PC-9 (cell line): ENCODE measurements around the gene ZNF485. TPM values are rescaled to one million over a fixed set of nuclear protein-coding genes. Genes with fewer than 3 reads are reported as not detected.

ENCODE experiments used
- BruUV-seq: library from RNA; stranded (reverse); fragments of 400-500 nt; replicated peaks from 2 replicates; lab custom pipeline; 2021; lab: Mats Ljungman, UMichigan
- CTCF ChIA-PET: fragments of 300-600 bp; sonication (Branson Sonifier 250); formaldehyde crosslinking; loops from one replicate; lab custom pipeline; 2022; ENCODE audit warnings: antibody characterized with exemption; lab: Charles Lee
- POLR2A ChIA-PET: fragments of 300-600 bp; sonication (Branson Sonifier 250); formaldehyde crosslinking; loops from one replicate; lab custom pipeline; 2022; ENCODE audit warnings: antibody characterized with exemption; ENCODE audit not compliant: unreplicated experiment; lab: Charles Lee
- DNase-seq, 2 experiments: peaks; one replicate each; pipeline versions ENCODE4 v3.0.0 to v3.0.0-alpha.2; 2015 to 2022; ENCODE audit warnings: mixed read lengths in 1 of 2
- H2AFZ ChIP-seq: fragments of 200-600 bp; sonication (generic); 2 replicates; pipeline ENCODE4 v1.8.1; 2017; ENCODE audit warnings: antibody characterized with exemption
- H3F3A ChIP-seq: fragments of 200-600 bp; sonication (generic); 2 replicates; pipeline ENCODE4 v1.8.1; 2017; ENCODE audit warnings: antibody characterized with exemption, mild to moderate bottlenecking, low read depth; ENCODE audit not compliant: insufficient read depth
- H3K27ac ChIP-seq: fragments of 200-600 bp; sonication (generic); 2 replicates; pipeline ENCODE4 v1.6.1; 2016; ENCODE audit warnings: mixed run types
- H3K27me3 ChIP-seq: fragments of 200-600 bp; sonication (generic); 2 replicates; pipeline ENCODE4 v1.6.1; 2016; ENCODE audit warnings: low read depth, mixed run types; ENCODE audit not compliant: insufficient read depth
- H3K36me3 ChIP-seq: fragments of 200-600 bp; sonication (generic); 2 replicates; pipeline ENCODE4 v1.6.1; 2016; ENCODE audit warnings: low read depth, mixed run types
- H3K4me1 ChIP-seq: fragments of 200-600 bp; sonication (generic); replicated peaks from 2 replicates; pipeline ENCODE4 v1.6.1; 2016; ENCODE audit warnings: mixed run types; ENCODE audit not compliant: insufficient read depth
- H3K4me2 ChIP-seq: fragments of 200-600 bp; sonication (generic); 2 replicates; pipeline ENCODE4 v1.6.1; 2017; ENCODE audit warnings: mixed run types
- H3K4me3 ChIP-seq: fragments of 200-600 bp; sonication (generic); 2 replicates; pipeline ENCODE4 v1.6.1; 2016; ENCODE audit warnings: mixed run types
- H3K79me2 ChIP-seq: fragments of 200-600 bp; sonication (generic); 2 replicates; pipeline ENCODE4 v1.6.1; 2017; ENCODE audit warnings: low read depth, mixed run types
- H3K9me2 ChIP-seq: fragments of 200-600 bp; sonication (generic); 2 replicates; pipeline ENCODE4 v1.8.1; 2017; ENCODE audit warnings: mild to moderate bottlenecking; ENCODE audit not compliant: insufficient read depth
- H3K9me3 ChIP-seq: fragments of 200-600 bp; sonication (generic); 2 replicates; pipeline ENCODE4 v1.8.1; 2016; ENCODE audit warnings: low read depth; ENCODE audit not compliant: insufficient read depth
- H4K20me1 ChIP-seq: fragments of 200-600 bp; sonication (generic); 2 replicates; pipeline ENCODE4 v1.8.1; 2017; ENCODE audit not compliant: insufficient read depth
- CTCF ChIP-seq: fragments of 200-600 bp; sonication (generic); conservative IDR thresholded peaks from 2 replicates; pipeline ENCODE4 v1.6.1; 2017; ENCODE audit warnings: mixed run types, antibody characterized with exemption, mild to moderate bottlenecking, moderate library complexity
- EZH2 ChIP-seq: fragments of 200-600 bp; sonication (generic); IDR thresholded peaks from 2 replicates; pipeline ENCODE4 v1.8.0; 2017; ENCODE audit warnings: antibody characterized with exemption, low read depth
- intact Hi-C: fragments of 100-400 bp; cut with micrococcal nuclease; formaldehyde crosslinking; loops from one replicate; pipeline ENCODE4 v1.10.0; 2022; ENCODE audit not compliant: unreplicated experiment
- total RNA-seq: library from RNA; stranded (reverse); gene quantifications from 2 replicates; pipeline ENCODE4 v1.2.3, GENCODE V29; 2021

The ZNF485 gene
- total RNA-seq, 1 experiment from 2014 or later = 2.1 TPM

DNA sequence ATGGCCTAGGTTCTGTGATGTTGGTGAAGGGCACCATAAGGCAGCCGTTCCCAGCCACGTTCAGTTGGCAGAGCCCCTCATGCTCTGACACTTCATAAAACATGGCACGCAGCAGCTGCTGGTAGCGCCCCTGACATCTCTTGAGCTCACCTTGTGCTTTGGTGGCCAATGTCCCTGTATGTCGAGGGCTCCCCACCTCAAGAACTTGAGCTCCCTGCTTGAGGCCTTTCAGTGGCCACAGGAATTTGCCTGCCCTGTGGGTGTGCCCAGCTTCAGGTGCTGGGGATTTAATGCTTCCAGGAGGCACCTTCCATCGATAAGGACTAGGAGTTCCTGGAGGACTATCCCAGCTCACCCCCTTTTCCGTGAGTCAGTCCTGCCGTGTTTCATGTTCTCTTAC, 52.0 kb downstream of the ZNF485 start:
- Histone ChIP-seq H3K27ac (no peak overlapping the region), H2AFZ (no peak overlapping the region), H3K4me1 (no peaks in the 10 kb centered on the region), H4K20me1 (no peaks in the 10 kb centered on the region), H3K27me3 (peaks cover 51% of the 10 kb centered on the region; the same call in 1 of the 2 replicates), H3K4me3 (no peak overlapping the region), H3F3A (no peaks in the 10 kb centered on the region), H3K4me2 (no peak overlapping the region), H3K9me3 (no peaks in the 10 kb centered on the region), H3K9me2 (0 out of 2 replicates have a peak, but pooled peaks cover 10% of the 10 kb centered on the region), H3K36me3 (no peaks in the 10 kb centered on the region), H3K79me2 (no peaks in the 10 kb centered on the region)
- no TSS peak for BruUV-seq
- POLR2A ChIA-PET = no interaction called here
- intact Hi-C loops = no loop called here
- DNase-seq = no peak
- TF ChIP-seq CTCF (no peak), EZH2 (no peak)
- CTCF ChIA-PET = no interaction called here

- Histone ChIP-seq H3K79me2 (no peaks in the 10 kb centered on the region), H3K27me3 (peaks cover 77% of the 10 kb centered on the region), H2AFZ (no peak overlapping the region), H3F3A (no peaks in the 10 kb centered on the region), H3K4me2 (no peak overlapping the region), H3K9me2 (0 out of 2 replicates have a peak, but pooled peaks cover 10% of the 10 kb centered on the region), H3K36me3 (no peaks in the 10 kb centered on the region), H3K27ac (no peak overlapping the region), H4K20me1 (no peaks in the 10 kb centered on the region), H3K9me3 (no peaks in the 10 kb centered on the region), H3K4me1 (no peaks in the 10 kb centered on the region), H3K4me3 (no peak overlapping the region)
- no peak for DNase-seq
- TF ChIP-seq EZH2 (no peak), CTCF (no peak)
- BruUV-seq = no TSS peak
- POLR2A ChIA-PET = no interaction called here
- intact Hi-C loops = no loop called here
- CTCF ChIA-PET = no interaction called here
Observed at GRCh38 chr10:43665054-43665453, 58.8 kb downstream of the ZNF485 start.

DNA sequence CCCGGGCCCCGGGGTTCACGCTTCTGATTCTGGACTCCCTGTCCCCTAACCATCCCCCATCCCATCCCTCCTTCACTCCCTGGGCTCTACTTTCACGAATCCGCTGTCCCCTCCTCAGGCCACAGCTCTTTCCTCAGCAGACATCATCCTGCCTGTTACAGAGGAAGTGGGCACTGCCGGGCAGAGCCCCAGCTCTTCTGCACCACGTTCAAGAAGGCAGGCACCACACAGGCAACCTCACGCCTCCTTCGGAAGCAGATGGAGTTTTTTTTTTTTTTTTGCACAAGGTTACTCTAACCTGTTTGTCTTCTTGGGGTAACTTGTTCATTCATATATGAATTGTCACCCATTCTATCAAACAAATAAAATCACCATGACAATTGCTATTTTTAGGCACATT, 60.3 kb downstream of the ZNF485 start:
- Histone ChIP-seq H3K36me3 (no peaks in the 10 kb centered on the region), H3F3A (no peaks in the 10 kb centered on the region), H4K20me1 (no peaks in the 10 kb centered on the region), H3K9me2 (0 out of 2 replicates have a peak, but pooled peaks cover 2% of the 10 kb centered on the region), H3K4me1 (no peaks in the 10 kb centered on the region), H3K9me3 (no peaks in the 10 kb centered on the region), H3K79me2 (no peaks in the 10 kb centered on the region), H3K4me3 (no peak overlapping the region), H3K27ac (no peak overlapping the region), H2AFZ (no peak overlapping the region), H3K27me3 (peaks cover 89% of the 10 kb centered on the region), H3K4me2 (no peak overlapping the region)
- no peak for DNase-seq
- POLR2A ChIA-PET = no interaction called here
- CTCF ChIA-PET = no interaction called here
- TF ChIP-seq EZH2 = no peak
- no peak for TF ChIP-seq CTCF
- no TSS peak for BruUV-seq
- intact Hi-C loops = no loop called here
